Ovary (tissue), 3 donors: ENCODE data around the gene OSBPL1A.

Experiments used
- EP300 ChIP-seq: sonication (generic); formaldehyde crosslinking; IDR thresholded peaks from one replicate; pipeline ENCODE4 v1.6.1; 2017; ENCODE audit warnings: antibody characterized with exemption
- POLR2A ChIP-seq: fragments of 450-650 bp; IDR thresholded peaks from one replicate; pipeline ENCODE4 v1.6.1; 2017; ENCODE audit warnings: antibody characterized with exemption, mild to moderate bottlenecking, moderate library complexity
- TF ChIP-seq, protein P1 (sequence below), 3 donors: fragments of 450-650 bp in 2 of 3; fragments of 200-600 bp in 1 of 3; IDR thresholded peaks; one replicate each; pipeline versions ENCODE4 v1.5.1 to v1.8.0; 2016 to 2022; ENCODE audit warnings: antibody characterized with exemption in 3 of 3, mild to moderate bottlenecking in 1 of 3
- donor health status: DM: no; HTN: no; CAD: no.

DNA sequence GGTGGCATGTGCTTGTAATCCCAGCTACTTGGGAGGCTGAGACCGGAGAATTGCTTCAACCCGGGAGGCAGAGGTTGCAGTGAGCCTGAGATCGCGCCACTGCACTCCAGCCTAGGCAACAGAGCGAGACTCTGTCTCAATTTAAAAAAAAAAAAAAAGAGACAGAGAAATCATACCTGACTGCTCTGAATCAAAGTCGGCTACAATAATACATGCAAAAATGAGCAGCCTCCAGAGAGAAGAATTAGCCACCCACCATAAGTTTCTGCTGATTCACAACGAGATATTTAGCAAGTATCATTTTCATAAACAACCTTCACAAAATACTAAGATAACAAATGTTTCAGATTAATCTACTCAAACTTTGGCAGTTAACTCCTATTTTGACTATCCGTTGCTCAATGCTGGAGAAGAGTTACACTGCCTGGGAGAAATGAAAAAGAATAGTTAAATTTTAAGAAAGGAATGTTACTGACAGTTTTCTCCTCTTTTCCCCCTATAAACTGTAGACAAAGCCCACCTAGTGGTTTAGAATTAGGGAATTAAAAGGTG lies 1.5 kb downstream of the OSBPL1A start:
- TF ChIP-seq, protein P1, sequence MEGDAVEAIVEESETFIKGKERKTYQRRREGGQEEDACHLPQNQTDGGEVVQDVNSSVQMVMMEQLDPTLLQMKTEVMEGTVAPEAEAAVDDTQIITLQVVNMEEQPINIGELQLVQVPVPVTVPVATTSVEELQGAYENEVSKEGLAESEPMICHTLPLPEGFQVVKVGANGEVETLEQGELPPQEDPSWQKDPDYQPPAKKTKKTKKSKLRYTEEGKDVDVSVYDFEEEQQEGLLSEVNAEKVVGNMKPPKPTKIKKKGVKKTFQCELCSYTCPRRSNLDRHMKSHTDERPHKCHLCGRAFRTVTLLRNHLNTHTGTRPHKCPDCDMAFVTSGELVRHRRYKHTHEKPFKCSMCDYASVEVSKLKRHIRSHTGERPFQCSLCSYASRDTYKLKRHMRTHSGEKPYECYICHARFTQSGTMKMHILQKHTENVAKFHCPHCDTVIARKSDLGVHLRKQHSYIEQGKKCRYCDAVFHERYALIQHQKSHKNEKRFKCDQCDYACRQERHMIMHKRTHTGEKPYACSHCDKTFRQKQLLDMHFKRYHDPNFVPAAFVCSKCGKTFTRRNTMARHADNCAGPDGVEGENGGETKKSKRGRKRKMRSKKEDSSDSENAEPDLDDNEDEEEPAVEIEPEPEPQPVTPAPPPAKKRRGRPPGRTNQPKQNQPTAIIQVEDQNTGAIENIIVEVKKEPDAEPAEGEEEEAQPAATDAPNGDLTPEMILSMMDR (IDR thresholded peaks at IDR 0.05) = no peak
- TF ChIP-seq POLR2A (no peak), EP300 (no peak)
